AG08395 (cell line): ENCODE measurements around the gene SLC30A1.
A peak's percentile ranks its signal among the peaks of the same experiment; 100 is the strongest.

Experiments used
- DNase-seq: peaks from one replicate; pipeline ENCODE4 v3.0.0; 2012; ENCODE audit warnings: mixed read lengths, low spot score

SLC30A1 gene

GRCh38 chr1:211607754-211608473 is 29.0 kb upstream of the SLC30A1 start:
- no peak for DNase-seq

- no peak for DNase-seq
These were observed 28.2 kb upstream of the SLC30A1 start for GRCh38 chr1:211606914-211607753.

DNA sequence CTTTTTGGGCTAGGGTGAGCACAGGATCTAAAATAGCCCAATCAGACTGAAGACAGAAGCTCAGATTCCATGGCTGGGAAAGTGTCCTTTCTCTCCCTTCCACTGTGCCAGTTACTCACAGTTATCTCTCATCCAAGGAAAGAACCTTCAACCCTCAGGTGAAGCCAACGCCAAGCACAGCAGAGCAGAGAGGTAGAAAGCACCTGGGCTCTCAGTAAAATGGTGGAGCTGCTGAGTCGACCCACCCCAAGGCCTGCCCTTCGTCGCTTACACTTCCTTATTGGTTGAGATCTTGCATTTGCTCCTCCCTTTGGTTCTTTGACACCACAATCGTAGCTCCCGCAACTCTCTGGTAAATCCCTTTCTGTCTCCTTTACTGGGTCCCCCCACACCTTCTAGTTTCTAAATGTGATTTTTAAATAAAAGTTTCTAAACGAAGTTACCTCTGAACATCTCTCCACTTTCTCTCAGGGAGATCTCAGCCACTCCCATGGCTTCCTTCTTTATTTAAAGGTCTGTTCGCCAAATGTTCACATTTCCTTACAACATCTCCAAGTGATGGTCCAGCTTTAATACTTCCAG is 27.5 kb upstream of the SLC30A1 start:
- DNase-seq = no peak

- no peak for DNase-seq
These were observed 26.8 kb upstream of the SLC30A1 start for GRCh38 chr1:211605603-211606331.

- no peak for DNase-seq
These were observed 26.1 kb upstream of the SLC30A1 start for GRCh38 chr1:211605034-211605433.

- DNase-seq = no peak
These were observed 25.6 kb upstream of the SLC30A1 start for GRCh38 chr1:211604548-211604947.

DNA sequence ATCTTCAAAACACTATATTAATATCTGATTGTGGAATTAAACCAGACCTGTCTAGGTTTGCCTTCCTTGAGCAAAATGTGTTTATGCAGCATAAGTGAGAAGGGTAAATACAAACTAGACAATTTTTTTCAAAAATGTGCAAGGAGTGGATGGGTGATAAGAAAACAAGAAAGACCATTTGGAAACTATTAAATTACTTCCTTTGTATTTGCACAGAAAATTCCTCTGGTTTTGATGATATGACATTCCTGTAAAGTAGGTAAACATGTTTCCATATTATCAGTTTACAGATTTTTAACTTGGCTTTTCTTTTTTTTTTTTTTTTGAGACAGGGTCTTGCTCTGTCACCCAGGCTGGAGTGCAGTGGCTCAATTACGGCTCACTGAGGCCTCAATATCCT is 24.8 kb upstream of the SLC30A1 start:
- DNase-seq = no peak

DNA sequence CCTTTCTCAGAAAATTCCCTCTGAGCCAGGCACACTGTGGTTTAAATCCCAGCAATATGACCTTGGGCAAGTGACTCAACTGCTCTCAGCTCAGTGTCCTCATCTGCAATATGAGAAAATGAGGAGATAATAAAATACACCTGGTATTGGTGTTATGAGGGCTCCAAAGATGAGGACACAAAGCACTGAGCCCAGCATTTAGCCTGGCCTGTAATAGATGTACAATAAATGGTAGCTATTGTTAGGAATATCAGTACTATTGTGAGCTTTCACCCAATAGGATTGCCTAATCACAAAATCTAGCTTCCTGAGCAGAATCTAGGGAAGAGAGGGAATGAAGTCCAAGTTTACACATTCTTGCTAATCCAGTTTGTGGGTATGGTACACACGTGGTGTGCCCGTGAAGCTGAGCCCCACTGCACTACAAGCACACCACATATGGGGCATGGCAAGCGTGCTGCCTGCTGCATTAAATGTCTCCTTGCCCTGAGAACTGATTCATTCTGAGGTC is 24.3 kb upstream of the SLC30A1 start:
- peak; percentile 5 for DNase-seq

GRCh38 chr1:211601982-211602670 is 23.2 kb upstream of the SLC30A1 start:
- DNase-seq = no peak

DNA sequence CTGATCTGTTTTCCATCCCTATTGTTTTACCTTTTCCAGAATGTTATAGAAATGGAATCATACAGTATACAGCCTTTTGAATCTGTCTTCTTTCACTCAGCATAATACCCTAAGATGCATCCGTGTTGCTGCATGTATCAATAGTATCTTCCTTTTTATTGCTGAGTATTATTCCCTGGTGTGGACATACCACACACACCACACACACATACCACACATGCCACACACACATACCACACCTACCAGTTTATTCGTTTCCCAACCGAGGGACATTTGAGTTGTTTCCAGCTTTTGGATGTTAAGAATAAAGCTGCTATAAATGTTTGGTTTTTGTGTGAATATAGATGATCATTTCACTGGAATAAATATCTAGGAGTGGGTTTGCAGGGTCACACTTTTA is 22.2 kb upstream of the SLC30A1 start:
- no peak for DNase-seq

GRCh38 chr1:211599250-211599649 is 20.3 kb upstream of the SLC30A1 start:
- no peak for DNase-seq

GRCh38 chr1:211598514-211598913 is 19.6 kb upstream of the SLC30A1 start:
- no peak for DNase-seq

DNA sequence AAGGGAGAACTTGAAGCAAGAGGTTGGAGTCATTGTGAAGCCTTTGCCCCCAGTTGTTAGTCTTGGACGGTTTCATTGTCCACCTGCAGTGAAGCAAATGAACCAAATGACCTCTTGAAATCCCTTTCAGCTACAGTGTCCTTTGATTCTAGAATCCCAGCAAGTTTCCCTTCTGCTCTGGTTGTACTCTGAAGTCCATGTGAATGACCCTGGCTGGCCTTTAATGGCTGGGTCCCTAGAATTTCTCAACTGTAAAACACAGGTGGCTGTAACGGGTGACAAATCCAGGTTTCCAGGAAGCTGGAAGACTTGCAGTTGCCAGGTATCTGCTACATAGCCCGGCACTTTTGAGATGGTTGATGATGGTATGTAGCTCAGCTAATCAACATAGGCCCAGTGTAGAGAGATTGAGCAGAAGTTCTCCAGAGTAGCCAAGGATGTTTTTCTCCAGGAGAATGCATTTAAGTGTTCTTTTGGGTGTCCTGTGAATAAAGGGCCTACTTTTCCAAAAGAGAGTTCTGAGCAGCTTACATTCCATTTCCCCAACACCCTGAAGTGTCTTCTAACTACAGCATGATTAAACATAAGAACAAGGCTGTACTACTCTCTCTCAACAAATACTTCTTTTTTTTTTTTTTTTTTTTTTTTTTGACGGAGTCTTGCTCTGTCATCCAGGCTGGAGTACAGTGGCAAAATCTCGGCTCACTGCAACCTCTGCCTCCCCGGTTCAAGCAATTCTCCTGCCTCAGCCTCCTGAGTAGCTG is 17.6 kb upstream of the SLC30A1 start:
- DNase-seq = no peak

GRCh38 chr1:211595419-211595818 is 16.5 kb upstream of the SLC30A1 start:
- DNase-seq = no peak

DNA sequence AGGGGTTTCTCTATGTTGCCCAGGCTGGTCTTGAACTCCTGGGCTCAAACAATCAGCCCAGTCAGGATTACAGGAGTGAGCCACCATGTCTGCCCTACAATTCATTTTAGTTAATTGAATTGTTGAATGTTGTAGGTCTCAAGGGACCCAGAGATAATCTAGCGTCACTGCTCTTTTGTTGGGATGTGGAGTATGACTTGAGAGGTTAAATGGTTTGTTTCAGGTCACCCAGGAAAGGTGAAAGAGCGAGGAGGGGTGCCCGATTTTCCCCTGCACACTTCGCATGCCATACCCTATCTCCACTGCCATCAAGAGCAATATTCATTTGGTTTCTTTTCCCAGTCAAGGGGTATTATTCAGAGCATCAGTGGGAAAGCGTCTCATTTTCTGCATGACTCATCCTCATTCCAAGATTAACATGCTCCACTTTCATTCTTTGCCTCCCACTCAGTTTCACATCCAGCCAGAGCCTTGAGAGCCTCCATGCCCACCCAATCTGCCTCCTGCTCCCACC is 13.1 kb upstream of the SLC30A1 start:
- DNase-seq = peak; percentile 84

DNA sequence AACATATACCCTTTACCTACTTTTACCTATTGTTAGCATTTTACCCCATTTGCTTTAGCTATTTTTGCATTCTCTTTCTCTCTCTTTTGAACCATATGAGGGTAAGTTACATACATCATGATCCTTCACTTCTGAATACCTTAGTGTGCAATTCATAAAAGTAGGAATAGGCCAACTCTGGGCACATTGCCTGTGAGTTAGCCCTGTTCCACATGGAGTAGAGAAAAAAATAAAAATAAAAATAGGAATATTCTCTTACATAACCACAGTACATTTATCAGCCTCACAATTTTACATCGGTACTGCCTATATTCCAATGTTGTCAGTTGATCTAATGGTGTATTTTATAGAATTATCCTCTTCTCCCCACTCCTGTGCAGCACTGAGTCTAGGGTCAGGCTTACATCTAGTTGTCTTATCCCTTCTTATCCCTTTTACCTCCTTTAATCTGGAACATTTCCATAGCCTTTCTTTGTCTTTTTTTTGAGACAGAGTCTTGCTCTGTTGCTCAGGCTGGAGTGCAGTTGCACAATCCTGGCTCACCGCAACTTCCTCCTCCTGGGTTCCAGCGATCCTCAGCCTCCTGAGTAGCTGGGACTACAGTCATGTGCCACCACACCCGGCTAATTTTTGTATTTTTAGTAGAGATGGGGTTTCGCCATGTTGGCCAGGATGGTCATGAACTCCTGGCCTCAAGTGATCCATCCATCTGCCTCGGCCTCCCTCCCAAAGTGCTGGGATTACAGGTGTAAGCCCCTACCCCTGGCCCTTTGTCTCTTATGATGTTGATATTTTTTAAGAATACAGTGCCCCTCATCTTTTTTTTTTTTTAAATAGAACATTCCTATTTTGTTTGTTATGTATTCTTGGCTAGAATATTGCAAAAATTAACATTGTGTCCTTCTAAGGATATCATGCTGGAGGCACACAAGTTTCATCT is 11.1 kb upstream of the SLC30A1 start:
- DNase-seq = no peak

DNA sequence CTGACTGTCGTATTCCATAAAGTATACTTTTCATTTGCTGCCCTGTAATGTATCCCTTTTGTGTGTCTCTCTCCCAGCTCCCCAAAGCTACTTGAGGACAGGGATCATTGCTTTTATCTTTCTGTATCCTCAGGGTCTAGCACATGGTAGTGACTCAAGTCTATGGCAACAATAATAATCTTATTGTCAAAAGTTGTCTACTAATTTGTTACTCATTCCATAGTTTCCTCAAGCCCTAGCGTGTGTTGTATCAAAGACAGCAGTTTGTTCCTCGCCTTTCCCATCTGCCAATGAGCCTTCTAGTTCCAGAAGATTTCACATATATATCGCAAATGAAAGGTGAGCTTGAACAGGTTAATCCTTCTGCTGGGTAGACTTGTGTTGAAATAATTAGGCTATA is 9.8 kb upstream of the SLC30A1 start:
- DNase-seq = no peak

DNA sequence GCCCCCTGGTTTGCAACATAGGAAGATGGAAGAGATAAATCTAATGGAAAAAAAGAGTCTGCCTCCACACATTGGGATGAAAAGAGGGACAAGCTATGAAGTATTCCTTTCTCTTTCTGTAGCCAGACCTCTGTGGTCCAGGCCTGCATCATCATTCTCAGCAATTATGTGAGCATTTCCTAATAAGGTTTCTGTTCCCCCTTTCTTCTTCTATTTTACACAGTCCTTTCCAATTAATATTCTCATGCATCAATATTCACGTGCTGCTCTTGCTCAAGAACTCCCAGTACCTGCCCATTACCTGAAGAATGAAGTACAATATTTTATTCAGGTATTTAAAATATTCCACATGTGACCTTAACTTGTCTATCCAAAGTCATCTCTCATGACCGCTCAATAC is 8.2 kb upstream of the SLC30A1 start:
- no peak for DNase-seq

DNA sequence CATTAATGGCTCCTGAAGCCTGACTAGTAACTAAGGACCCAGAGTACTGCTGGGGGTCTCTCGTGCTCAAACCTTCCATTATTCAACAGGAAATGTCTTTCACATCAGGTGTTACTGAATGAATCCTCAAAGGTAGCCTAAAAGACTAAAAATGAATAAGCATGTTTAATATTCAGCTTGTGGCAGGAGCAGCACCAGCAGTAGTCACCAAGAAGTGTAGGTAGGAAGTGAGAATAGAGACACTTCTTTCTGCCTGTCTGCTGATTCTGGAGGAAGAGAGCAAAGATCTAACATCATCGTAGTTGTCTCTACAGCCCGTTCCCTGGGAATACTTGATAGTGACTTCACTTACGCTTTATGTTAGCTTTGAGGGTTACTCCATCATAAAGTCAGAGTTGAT is 7.6 kb upstream of the SLC30A1 start:
- DNase-seq = no peak
